Measurements from ENCODE around the gene AKT1. TPM values are rescaled to one million over a fixed set of nuclear protein-coding genes. Genes with fewer than 3 reads are reported as not detected.
A peak's percentile ranks its signal among the peaks of the same experiment; 100 is the strongest.

Gene AKT1
- total RNA-seq, 4 donors from 2014 or later: 134 to 283 (median 143) TPM

DNA sequence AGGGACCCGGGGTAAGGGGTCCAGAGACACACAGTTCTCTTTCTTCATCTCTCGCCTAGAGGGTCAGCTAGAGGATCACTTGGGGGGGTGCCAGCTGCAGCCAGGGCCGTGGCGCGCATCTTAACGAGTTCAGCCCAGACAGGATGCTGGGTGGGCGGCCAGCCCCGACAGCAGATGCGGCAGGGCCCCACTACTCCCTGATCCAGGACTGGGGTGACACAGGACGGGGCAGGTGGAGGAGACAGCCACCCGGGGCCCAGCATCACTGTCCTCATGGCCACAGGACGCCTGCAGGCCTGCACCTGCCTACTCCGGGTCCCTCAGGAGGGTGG is 12.8 kb downstream of the AKT1 start:
- H3K4me1 ChIP-seq: peaks cover 0 to 74% (median 23%) of the 10 kb centered on the region in 3 donors
- no peak for ATAC-seq
- H3K36me3 ChIP-seq: peaks cover 0 to 57% of the 10 kb centered on the region in 2 donors
- no CpG with 5 or more reads among the region's 13 CpGs for WGBS, 2 donors (ENCODE audit: low coverage in 1 of 2)
- no peaks in the 10 kb centered on the region for H3K9me3 ChIP-seq
- H3K27ac ChIP-seq: no peak overlapping the region
- TF ChIP-seq CTCF (IDR thresholded peaks at IDR 0.05) (no peak), POLR2A (IDR thresholded peaks at IDR 0.05) (no peak), POLR2AphosphoS5 (IDR thresholded peaks at IDR 0.05) (no peak), EP300 (IDR thresholded peaks at IDR 0.05) (no peak)
- no peaks in the 10 kb centered on the region for H3K27me3 ChIP-seq
- H3K4me3 ChIP-seq: no peak overlapping the region

DNA sequence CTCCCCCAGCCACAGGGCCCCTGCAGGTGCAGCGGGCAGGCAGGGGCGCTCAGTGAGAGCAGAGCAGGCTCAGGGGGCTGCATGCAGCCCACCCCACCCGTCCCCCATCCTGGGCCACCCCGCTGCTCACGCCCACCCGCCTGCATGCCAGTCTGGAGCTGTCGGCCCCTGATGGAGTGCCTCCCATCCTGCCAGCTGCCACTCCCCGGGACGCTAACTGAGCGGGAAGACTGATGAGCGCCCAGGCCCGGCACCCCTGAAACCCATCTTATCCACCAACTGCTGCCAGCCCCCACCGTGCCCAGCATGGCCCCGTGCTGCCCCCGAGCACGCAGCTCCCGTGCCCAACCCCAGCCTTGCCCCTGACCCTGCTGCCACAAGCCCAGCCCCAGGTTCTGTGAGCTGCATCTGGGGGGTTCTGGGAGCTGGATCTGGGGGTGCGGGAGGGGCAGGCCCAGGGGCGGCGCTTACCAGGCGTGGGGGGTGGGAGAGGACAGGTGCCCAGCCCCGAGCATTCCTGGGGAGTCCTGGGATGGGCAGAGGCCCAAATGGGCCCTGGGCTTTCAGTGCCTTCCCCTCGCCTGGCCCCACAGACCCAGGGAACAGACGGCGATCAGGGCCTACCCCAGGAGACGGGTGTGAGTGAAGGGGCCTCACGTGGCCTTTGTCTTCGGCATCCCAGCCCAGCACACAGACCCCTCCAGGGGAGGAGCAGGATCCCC is 13.3 kb downstream of the AKT1 start:
- no peak for ATAC-seq
- H3K27ac ChIP-seq: no peak overlapping the region
- no peaks in the 10 kb centered on the region for H3K27me3 ChIP-seq
- peaks cover 0 to 56% of the 10 kb centered on the region in 2 donors for H3K36me3 ChIP-seq
- no peak for TF ChIP-seq POLR2AphosphoS5 (IDR thresholded peaks at IDR 0.05)
- TF ChIP-seq EP300 (IDR thresholded peaks at IDR 0.05): no peak
- no peak for TF ChIP-seq POLR2A (IDR thresholded peaks at IDR 0.05)
- no peak for TF ChIP-seq CTCF (IDR thresholded peaks at IDR 0.05)
- WGBS, 2 donors (ENCODE audit: low coverage in 1 of 2): no CpG with 5 or more reads among the region's 28 CpGs
- H3K4me1 ChIP-seq: peaks cover 0 to 68% (median 18%) of the 10 kb centered on the region in 3 donors
- H3K4me3 ChIP-seq: no peak overlapping the region
- H3K9me3 ChIP-seq: no peaks in the 10 kb centered on the region

GRCh38 chr14:104781271-104782077 is 14.1 kb downstream of the AKT1 start:
- H3K9me3 ChIP-seq: no peaks in the 10 kb centered on the region
- peaks cover 0 to 57% of the 10 kb centered on the region in 2 donors for H3K36me3 ChIP-seq
- peaks cover 0 to 61% (median 10%) of the 10 kb centered on the region in 3 donors for H3K4me1 ChIP-seq
- peak overlapping the region in 1 of 4 donors; percentile 5 for H3K27ac ChIP-seq
- WGBS, 2 donors (ENCODE audit: low coverage in 1 of 2): 82 to 92% methylated on average over 3 to 10 of the region's 20 CpGs
- no peaks in the 10 kb centered on the region for H3K27me3 ChIP-seq
- no peak for TF ChIP-seq EP300 (IDR thresholded peaks at IDR 0.05)
- H3K4me3 ChIP-seq: no peak overlapping the region
- ATAC-seq: no peak

- H3K27ac ChIP-seq: peak overlapping the region in 1 of 4 donors; percentile 24
- no peak for ATAC-seq
- WGBS, 2 donors (ENCODE audit: low coverage in 1 of 2): 96% methylated on average over 5 of the region's 24 CpGs; no CpG with 5 or more reads in 1 of the 2 donors
- H3K36me3 ChIP-seq: peaks cover 0 to 61% of the 10 kb centered on the region in 2 donors
- no peaks in the 10 kb centered on the region for H3K9me3 ChIP-seq
- no peak overlapping the region for H3K4me3 ChIP-seq
- no peak for TF ChIP-seq POLR2A (IDR thresholded peaks at IDR 0.05)
- no peak for TF ChIP-seq CTCF (IDR thresholded peaks at IDR 0.05)
- TF ChIP-seq POLR2AphosphoS5 (IDR thresholded peaks at IDR 0.05): no peak
- TF ChIP-seq EP300 (IDR thresholded peaks at IDR 0.05): no peak
- peaks cover 0 to 52% (median 10%) of the 10 kb centered on the region in 3 donors for H3K4me1 ChIP-seq
- no peaks in the 10 kb centered on the region for H3K27me3 ChIP-seq
These were observed 15.0 kb downstream of the AKT1 start for GRCh38 chr14:104780513-104781030.

DNA sequence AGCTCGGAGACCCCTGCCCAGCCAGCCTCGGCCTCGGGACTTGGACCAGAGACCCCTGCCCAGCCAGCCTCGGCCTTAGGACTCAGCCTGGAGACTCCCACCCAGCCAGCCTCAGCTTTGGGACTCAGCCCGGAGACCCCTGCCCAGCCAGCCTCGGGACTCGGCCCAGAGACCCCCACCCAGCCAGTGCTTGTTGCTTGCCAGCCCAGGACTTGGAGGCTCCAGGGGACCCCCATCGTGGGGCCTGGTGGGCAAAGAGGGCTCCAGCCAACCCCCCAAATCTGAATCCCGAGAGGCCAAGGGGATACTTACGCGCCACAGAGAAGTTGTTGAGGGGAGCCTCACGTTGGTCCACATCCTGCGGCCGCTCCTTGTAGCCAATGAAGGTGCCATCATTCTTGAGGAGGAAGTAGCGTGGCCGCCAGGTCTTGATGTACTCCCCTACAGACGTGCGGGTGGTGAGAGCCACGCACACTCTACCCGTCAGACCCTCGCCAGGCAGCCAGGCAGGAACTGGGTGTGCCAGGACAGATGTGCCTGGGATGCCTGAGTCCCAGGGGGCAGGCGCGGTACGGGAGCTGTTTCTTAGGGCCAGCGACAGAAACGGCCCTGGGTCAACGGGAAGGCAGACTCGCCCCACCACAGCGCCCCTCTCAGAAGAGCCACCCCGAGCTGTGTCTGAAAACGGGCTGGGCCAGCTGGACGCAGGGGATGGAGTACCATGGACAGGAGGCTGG is 15.6 kb downstream of the AKT1 start:
- Histone ChIP-seq H3K27me3 (no peaks in the 10 kb centered on the region), H3K4me1 (peaks cover 0 to 45% (median 5%) of the 10 kb centered on the region in 3 donors), H3K27ac (peak overlapping the region in 1 of 4 donors; percentile 24), H3K9me3 (no peaks in the 10 kb centered on the region), H3K36me3 (peaks cover 0 to 65% of the 10 kb centered on the region in 2 donors), H3K4me3 (no peak overlapping the region)
- TF ChIP-seq CTCF (IDR thresholded peaks at IDR 0.05): no peak
- no peak for TF ChIP-seq POLR2A (IDR thresholded peaks at IDR 0.05)
- no peak for TF ChIP-seq POLR2AphosphoS5 (IDR thresholded peaks at IDR 0.05)
- no peak for TF ChIP-seq EP300 (IDR thresholded peaks at IDR 0.05)
- no CpG with 5 or more reads among the region's 32 CpGs for WGBS, 2 donors (ENCODE audit: low coverage in 1 of 2)
- ATAC-seq: no peak

Measured in gastroesophageal sphincter (tissue), 4 donors.